Activated CD8-positive, alpha-beta memory T cell treated with anti-CD3 and anti-CD28 coated beads, Interleukin-2, amount 50 U/mL, for 1 hour (primary cell): ENCODE measurements around the gene BCL10.

Experiments
- DNase-seq: peaks from one replicate; pipeline ENCODE4 v3.0.0-alpha.2; 2020; ENCODE audit errors: extremely low read depth

The BCL10 gene

DNA sequence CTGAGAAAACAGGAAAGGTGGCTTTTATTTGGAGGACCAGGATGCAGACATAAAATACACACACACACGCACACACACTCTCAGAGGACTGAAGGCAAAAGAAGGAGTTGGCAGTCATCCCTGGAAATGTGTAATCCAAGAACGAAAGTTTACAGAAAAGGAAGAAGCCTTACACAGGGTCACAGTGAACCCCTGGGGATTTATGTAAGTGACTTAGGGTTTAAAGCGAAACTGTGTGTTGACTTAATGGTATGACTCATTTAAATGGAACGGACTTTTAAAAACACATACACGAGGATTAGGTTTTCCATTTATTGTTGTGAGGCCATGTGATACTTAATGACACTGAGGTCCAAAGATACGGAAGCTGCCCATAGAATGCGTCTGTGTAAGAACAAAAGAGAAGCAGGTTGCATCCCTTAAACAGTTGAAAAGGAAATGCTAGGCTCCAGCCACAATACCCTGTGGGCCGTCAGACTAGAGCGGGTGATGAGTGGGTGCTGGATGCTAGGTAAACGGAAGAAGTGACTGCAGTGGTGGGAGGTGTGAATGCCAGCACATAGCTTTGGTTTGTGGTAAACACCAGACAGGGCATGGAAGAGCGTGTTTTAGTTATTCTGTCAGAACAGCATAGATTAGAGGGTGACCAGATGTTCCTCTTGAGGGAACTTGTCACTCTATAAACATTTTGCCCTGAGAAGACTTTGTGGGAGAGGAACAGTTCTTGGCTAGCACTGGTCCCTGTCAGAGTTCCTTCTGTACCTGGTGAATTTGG is 21.6 kb upstream of the BCL10 start:
- DNase-seq: peak; percentile 25

DNA sequence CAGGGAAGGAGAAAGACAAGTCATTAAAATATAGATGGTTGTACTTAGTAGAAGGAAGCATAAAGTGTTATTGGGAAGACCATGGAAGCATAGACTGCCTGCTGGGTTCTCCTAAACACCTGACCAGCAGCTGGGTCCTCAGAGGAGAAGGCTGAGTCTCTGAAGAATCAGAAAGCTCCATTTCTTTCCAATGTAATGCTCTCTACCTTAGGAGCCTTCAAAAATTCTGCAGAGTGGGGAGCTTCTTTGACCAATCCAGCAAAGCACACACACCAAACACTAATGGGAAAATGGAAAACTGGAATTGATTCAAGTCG is 21.1 kb upstream of the BCL10 start:
- DNase-seq: no peak

DNA sequence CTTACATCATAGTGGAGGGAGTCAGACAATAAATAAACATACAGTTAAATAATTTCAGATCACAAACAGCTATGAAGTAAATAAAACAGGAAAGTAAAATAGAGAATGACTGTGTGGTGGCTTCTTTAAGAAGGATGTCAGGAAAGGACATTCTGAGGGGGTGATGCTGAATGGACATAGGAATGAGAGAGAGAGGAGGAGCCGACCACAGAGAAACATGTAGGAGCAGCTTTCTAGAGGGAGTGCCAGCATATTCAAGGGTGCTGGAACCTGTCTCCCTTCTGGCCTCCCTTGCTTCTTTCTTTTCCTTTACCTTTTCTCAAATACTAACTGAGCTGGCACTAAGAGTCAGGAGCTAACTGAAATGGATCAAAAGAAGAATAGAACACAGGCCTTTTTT is 20.5 kb upstream of the BCL10 start:
- no peak for DNase-seq

DNA sequence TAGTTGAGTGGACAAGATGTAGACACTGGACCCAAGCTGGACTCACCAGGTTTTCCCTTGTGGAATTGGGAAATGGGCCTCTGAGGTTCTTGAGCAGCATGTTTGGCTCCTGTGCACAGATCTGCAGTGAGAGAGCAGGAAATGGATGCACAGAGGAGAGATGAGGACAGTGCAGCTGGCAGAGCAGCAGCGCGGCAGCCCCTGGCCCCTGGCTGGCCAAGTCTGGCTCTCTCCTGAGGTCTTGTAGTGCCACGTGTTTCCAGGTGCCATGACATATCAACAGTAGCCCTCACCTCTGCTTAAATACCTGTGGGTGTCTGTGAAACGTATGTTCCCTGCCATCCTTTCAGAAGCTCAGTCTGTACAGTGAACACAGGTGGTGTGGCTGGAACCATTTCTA is 19.2 kb upstream of the BCL10 start:
- DNase-seq: no peak

DNA sequence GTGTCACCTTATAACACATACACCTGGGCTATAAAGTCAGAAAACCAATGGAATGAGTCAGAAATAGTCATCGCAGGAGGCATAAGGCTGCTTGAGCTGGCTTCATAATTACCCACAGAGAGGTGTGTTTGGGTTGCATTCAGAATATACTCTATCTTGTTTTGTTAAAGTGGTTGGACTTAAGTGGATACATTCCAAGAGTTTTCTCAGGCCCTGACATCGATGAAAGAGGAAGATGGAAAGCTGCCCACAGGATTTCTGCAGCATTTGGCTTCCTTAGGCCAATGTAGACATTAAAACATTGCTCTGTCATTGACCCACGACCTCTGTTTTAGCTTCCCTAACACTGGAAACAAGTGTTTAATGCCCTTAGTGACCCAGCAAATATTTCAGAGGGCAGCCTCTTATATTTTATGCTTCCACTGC is 18.6 kb upstream of the BCL10 start:
- no peak for DNase-seq

DNA sequence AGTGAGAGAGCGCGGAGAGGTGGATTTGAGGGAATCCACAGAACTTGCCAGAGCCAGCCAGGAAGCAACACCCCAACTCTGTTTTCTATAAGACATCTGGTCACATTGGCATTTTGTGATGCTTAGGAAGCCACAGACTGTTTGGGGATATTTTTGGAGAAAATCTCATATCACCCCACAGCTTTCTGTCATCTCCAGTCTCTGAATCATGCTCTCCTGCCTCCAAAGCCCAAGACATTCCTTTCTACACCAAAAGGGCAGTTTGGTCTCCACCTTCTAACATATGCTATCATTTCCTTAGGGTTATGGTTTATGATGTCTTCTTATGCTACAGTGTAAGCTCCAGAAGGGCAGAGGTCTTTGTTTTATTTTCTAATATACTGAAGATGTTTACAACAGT is 14.4 kb upstream of the BCL10 start:
- no peak for DNase-seq

DNA sequence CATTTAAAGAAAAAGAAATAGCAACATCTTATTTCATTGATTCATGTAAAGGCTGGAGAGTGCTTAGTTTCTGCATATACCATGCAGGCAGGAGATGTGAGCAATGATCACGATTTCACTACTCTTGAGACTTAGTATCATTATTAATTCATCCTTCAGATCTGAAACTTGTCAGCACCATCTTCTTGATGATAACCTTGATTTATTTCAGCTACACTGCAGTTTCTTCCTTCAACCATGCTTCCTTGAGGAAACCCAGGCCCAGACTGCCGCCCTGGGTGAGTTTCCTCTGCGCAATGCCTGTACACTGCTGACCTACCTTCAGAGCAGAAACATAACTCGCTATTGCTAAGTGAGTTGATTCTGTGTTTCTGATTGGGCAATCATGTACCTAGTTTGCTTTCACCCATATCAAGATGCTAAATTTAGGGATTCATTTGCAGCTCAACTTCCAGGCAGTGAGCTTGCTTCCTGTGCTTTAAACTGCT is 13.5 kb upstream of the BCL10 start:
- no peak for DNase-seq

DNA sequence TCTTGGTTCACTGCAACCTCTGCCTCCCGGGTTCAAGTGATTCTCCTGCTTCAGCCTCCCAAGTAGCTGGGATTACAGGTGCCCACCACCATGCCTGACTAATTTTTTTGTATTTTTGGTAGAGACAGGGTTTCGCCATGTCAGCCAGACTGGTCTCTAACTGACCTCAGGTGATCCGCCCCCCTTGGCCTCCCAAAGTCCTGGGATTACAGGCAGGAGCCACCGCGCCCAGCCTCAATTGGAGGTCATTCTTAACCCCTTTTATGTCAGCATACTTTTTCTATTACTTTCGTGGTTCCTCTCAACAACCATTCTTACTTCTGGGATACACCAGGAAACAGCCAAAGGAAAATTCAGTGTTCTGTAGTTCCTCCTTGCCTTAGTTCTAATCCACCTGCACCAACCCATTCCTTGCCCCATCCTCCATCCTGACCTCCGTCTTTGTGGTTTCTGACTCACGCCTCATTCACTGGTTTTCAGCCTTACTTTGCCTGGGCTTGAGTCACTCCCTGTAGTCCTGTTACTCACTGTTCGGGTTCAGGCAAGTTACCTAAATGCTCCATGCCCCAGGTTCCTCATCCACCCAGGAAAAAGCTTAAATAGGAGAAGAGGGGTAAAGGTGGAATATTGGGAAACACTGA is 12.9 kb upstream of the BCL10 start:
- no peak for DNase-seq

DNA sequence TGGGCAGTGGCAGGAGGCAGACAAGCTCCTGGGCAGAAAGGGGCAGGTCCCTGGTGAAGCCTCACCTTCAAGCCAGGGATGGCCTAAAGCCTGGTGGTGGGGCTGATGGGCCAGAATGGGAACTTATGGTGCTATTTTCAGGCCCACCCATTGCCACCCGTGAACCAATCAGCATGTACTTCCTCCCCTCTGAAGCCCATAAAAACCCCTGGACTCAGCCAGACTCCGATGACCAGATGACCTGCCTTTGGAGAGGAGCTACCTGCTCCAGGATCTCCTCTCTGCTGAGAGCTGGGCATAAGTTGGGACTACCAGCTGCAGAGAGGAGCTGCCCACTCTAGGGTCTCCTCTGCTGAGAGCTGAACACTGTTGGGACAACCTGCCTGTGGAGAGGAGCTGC is 7.8 kb upstream of the BCL10 start:
- no peak for DNase-seq

DNA sequence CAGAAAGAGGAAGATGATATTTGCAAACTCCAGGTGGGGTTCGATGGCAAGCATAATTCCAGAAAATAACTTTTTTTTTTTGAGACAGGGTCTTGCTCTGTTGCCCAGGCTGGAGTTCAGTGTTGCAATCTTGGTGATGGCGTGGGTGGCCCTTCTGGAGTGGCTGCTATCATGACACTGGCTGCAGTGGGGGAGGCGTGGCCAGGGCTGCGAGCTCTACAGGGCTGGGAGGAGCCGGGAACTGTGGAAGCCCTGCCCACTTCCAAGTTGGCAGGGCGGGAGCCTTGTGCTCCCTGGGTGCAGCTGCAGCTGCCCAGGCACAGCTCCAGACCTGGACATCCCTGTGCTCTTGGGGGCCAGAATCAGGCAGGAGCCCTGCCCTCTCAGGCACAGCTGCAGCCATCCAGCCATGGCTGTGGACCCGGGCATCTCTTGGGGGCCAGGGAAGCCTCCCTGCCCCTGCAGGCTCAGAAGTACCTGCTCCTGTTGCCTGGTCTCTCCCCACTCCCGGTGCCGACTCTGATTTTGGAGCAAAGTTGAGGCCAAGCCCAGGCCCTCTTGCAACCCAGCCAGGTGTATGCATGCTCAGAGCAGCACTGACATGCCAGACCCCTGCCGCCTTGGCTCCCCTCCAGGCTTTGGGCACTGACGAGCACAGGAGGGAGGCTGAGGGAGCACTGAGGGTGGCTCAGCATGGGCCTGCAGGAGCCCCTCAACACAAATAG is 7.2 kb upstream of the BCL10 start:
- no peak for DNase-seq

DNA sequence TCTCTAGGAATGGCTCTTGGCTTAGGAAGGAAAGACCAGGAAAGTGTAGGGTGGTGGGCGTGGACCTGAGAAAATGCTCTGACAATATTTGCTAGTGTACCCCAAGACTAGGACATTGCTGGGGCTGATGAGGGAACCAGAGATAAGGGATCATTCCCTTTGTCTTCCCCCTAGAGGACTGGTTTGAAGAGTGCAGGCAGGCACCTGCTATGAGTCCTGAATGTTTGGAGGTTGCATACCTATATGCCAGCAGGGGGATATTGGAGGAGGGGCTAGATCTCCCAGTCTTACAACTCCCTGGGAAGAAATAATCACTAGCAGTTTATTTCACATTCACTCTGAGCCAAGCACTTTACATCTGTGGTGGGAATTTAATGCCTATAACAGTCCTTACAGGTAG is 6.0 kb upstream of the BCL10 start:
- DNase-seq: no peak

DNA sequence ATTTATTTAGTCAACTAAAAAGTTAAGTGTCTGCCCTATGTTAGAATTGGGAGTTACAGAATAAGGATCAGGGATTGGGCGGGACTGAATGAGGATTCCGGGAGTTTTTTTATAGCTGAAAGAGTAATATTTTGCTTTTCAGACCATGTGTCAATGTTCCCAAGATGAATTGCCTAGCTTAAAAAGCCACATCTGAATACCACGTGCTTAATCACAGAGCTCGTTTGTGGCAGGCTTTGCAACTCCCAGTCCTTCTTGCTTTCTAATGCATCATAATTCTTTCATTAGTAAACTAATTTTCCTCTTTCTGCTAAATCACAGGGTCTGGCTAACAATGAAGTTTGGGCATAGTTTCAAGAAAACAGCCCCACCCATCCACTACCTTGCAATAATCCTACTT is 4.2 kb upstream of the BCL10 start:
- DNase-seq: no peak

DNA sequence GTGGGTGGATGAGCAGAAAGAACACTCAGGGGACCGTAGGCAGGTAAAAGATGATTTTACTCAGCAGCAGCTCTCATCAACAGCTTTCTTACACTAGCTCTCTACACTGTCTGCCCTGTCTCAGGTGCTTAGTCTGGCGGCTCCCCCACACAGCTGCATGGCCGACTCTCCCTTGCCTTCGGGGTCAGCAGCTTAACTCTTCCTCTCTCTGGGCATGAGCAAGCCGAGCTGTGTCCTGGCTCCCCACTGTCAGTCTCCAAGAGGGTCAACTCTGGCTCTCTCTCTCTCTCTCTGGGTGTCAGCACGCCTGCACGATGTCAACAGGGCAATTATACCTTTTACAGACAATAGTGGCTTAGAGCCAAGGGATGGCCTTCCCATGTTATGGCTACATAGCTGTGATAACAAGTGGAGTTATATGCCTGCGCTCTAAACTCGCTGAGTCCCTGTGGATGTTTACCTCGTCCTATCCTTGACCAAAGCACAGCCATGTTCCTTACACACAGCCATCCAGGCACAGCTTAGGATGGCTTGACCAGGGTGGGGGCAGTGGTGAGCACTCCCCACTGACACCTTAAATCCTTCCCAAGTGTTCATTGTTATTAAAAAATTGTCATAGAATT is 3.1 kb upstream of the BCL10 start:
- no peak for DNase-seq

DNA sequence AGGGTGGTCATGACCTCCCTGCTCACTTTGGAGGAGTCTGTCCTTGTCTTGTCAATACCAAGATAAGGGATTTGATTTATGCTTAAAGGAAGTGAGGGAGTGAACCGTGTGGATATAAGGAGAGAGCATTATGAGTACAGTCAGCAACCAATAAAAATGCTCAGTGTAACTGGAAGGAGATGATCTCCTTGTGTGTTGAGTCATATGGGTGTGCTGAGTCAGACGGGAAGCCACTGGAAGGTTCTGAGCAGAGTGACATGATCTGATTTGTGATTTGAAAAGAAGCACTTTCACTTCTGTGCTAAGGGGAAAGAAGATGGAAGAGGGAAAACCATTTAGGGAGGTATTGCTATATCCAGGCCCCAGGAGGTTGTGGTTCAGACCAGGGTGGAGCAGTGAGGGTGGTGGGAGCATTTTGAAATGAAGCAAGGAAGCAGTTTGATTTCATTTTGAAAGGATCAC is 2.5 kb upstream of the BCL10 start:
- no peak for DNase-seq

DNA sequence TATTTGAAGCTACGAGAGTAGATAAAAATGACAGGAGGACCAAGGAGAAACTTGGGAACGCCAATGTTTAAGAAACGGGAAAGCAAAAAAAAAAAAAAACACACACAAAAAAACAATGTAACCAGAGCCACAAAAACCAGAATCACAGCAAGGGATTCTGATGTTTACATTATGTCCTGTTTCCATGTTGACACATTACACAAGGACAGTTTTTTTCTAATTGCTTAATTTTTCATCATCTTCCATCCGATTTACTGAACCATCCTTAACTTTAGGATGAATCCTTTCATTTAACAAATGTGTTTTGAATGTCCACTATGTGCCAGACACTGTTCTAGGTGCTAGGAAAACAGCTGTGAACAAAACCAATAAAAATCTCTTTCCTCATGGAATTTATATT is 1.4 kb upstream of the BCL10 start:
- no peak for DNase-seq

DNA sequence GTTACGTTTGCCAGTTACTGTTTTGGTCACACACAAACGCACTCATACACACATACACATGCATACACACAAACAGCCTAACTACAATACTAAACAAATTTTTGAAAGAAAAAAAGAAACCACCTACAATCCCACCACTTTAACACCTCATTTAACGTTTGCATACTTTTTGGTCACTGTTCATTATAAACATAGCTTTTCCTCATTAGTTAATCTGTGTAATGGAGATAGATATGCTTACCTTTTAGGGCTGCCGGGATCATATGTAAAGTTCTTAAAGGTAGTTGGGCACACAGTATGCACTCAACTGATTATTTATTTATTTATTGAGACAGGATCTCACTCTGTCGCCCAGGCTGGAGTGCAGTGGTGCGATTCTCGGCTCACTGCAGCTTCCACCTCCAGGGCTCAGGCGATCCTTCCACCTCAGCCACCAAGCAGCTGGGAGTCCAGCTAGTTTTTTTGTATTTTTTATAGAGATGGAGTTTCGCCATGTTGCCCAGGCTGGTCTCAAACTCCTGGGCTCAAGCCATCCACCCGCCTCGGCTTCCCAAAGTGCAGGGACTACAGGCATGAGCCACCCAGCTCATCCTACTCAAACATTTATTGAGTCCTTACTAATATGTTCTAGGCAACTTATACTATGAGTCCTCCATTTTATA is 677 bp upstream of the BCL10 start:
- DNase-seq: no peak

DNA sequence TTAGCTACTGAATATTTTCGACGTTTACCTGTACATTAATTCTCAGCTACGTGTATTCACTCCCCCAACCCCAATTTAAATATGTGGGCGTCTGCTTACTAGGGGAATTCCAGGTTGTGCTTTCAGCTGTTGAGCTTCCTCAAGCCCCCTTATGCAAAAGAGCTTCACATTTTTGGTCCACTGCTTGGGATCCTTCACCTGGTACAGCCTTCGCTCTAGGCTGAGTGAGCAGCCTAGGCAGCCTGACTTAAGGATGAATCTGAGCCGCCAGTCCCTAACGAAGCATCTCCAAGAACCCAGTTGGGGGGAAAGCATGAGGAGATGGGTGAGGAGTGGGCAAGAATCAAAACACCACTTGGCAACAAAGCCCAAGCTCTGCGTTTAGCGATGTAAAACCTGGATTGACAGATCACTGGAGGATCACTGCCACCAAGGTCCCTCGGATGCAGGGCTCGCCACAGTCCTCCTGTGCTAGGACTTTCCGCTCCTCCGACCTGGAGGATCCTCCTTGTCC is 674 bp downstream of the BCL10 start:
- DNase-seq: no peak

DNA sequence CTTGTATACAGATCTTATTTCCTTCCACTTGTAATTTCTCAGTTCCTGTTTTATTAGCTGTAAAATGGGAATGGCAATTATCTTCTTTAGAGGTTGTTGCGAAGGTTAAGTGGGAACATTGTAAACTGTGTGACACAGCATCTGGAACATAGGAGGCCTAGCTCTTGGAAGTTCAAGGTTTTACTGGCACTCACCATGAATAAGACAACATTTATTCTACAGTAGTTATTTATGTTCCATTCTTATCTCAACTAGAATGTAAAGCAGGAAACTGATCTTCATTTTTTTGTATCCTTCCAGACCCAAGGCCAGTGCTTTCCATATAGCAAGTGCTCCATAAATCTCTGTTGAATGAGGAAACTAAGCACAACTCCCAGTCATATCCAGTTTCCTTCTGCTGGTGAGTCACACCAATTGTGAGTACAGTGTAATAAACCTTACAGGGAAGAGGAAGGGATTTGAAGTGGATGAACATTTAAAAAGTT is 1.4 kb downstream of the BCL10 start:
- DNase-seq: no peak

DNA sequence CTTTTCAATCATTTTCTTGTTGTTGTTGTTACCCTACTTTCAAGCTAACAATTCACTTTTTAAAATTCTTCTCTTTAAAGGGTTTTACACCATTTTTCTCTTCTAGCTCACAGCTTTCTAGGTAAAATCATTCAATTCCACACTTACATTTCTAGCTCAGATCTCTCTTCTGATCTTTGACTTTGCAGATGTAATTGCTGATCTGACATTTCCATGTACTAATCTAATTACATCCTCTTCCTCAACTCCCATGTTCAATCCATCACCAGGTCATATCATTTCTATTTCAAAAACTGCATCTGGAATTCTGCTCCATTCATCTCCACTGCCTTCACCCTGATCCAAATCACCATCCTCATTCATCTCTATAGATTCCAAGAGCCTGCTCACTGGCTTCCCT is 3.0 kb downstream of the BCL10 start:
- DNase-seq: no peak

DNA sequence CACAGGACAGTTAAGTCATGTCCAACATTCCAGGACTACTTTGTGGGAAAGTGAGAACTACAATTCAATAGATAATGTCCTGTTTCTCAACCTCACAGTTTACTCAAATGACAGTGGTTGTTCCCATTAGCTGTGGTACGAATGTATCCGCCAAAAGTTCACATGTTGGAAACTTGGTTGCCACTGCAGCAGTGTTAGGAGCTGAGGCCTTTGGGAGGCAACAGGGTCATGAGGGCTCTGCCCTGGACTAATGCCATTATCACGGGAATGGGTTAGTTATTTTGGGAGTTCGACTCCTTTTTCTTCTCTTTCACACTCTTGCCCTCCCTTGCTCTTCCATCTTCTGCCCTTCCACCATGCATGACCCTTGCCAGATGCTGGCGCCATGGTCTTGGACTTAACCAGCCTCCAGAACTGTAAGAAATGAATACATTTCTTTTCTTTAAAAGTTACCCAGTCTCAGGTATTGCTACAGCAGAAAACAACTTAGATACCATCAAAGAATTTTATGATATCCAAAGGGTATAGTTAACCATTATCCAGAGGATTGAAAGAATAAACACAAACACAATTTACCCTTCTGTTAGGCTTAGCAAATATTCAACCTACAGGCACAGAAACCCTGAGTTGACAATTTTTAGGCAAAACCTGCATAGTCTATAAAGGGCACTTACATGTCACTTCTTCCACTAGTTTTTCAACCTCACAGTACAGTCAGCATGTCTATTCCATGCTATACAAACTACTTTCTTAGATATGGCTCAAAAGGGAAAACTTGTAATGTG is 7.4 kb downstream of the BCL10 start:
- no peak for DNase-seq

DNA sequence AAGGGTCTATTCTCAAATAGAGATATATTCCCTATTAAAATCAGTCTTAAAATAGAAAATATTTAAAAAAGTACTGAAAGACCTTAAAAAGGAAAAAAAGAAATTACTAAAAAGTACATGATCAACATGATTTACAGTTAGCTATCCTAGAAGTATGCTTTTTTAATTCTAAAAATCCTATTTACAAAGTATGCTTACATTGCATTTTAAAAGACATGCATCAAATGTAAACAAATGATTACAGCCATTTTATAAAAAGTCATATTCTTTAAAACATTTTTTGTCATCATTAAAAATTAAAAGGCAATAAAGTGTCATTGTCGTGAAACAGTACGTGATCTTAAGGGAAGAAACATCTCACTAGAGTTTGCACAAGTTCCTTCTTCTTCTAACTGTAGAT is 9.1 kb downstream of the BCL10 start:
- no peak for DNase-seq
